Measurements from ENCODE around the gene DBNL. TPM values are rescaled to one million over a fixed set of nuclear protein-coding genes. Genes with fewer than 3 reads are reported as not detected.

The DBNL gene
- total RNA-seq, 2 donors from 2014 or later, result 31.4 to 66.2 TPM

DNA sequence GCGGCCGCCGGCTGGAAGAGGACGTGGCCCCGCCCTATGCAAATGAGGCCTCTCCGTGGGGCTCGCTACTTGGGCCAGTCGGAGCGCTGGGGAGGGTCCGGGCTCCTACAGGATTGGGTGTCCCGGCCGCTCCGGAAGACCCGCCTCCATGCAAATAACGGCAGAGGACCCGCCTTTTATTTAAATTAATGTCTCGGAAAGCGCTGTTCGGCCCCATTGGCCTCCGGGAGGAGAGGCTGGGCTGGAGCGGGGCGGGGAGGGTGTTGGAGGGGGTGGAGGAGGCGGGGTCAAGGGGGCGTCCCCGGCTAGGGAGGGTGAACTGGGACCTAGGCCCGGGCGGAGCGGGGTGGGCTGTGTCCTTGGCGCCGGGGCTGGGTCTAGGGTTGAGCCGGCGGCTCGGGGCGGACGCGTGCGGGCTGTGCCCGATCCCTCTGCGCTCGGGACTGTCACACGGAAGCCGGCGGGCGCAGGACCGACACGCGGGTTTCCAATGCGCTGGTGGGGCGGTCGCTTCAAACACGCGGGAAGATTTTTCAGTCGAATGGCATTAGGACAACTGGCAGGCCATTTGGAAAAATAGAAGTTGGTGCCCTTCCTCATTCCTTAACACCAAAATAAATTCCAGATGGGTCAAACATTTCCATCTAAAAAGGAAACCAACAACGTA lies 38.2 kb downstream of the DBNL start:
- peak overlapping the region; percentile 62 to 82 for H3K4me3 ChIP-seq
- peaks cover 29% of the 10 kb centered on the region for H3K36me3 ChIP-seq
- peaks cover 0 to 45% of the 10 kb centered on the region in 2 donors for H3K4me1 ChIP-seq
- no peaks in the 10 kb centered on the region for H3K27me3 ChIP-seq
- DNase-seq (ENCODE audit: low spot score), result peak; percentile 99
- no peaks in the 10 kb centered on the region for H3K9me3 ChIP-seq
- no peak for TF ChIP-seq CTCF (IDR thresholded peaks at IDR 0.05)
- peak overlapping the region; percentile 92 to 93 for H3K27ac ChIP-seq

GRCh38 chr7:44083796-44084195 lies 39.3 kb downstream of the DBNL start:
- DNase-seq (ENCODE audit: low spot score), result no peak
- Histone ChIP-seq H3K9me3 (no peaks in the 10 kb centered on the region), H3K27me3 (no peaks in the 10 kb centered on the region), H3K4me1 (peaks cover 0 to 48% of the 10 kb centered on the region in 2 donors), H3K4me3 (no peak overlapping the region), H3K27ac (peak overlapping the region; percentile 92 to 93), H3K36me3 (peaks cover 18% of the 10 kb centered on the region)
- TF ChIP-seq CTCF (IDR thresholded peaks at IDR 0.05), result no peak

DNA sequence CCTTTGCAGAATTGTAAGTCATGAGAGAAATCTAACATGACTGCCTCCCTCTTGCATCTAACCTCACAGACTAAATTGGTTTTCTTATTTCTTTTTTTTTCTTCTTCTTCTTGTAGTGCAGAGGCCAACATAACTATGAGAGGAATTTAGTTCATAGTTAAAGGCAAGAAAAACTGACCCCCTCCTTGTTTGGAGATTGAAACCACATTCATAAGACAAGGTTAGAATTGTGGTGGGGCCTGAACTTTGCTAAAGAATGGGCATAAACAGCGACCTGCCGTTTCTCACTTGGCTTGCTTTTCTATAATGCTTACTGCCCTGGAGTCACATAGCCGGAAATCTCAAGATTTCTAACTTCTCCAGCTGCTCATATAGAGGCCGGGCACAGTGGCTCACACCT lies 40.2 kb downstream of the DBNL start:
- no peak for TF ChIP-seq CTCF (IDR thresholded peaks at IDR 0.05)
- H3K27ac ChIP-seq, result no peak overlapping the region
- DNase-seq (ENCODE audit: low spot score), result no peak
- H3K36me3 ChIP-seq, result peaks cover 9% of the 10 kb centered on the region
- H3K4me1 ChIP-seq, result peaks cover 0 to 39% of the 10 kb centered on the region in 2 donors
- no peaks in the 10 kb centered on the region for H3K9me3 ChIP-seq
- H3K27me3 ChIP-seq, result no peaks in the 10 kb centered on the region
- no peak overlapping the region for H3K4me3 ChIP-seq

- H3K4me3 ChIP-seq, result no peak overlapping the region
- DNase-seq (ENCODE audit: low spot score), result no peak
- peaks cover 0 to 36% of the 10 kb centered on the region in 2 donors for H3K4me1 ChIP-seq
- H3K27me3 ChIP-seq, result no peaks in the 10 kb centered on the region
- H3K27ac ChIP-seq, result peak overlapping the region in 1 of 2 donors; percentile 3
- no peaks in the 10 kb centered on the region for H3K9me3 ChIP-seq
- TF ChIP-seq CTCF (IDR thresholded peaks at IDR 0.05), result no peak
- peaks cover under 1% of the 10 kb centered on the region for H3K36me3 ChIP-seq
Observed at GRCh38 chr7:44085546-44085945, 41.0 kb downstream of the DBNL start.

DNA sequence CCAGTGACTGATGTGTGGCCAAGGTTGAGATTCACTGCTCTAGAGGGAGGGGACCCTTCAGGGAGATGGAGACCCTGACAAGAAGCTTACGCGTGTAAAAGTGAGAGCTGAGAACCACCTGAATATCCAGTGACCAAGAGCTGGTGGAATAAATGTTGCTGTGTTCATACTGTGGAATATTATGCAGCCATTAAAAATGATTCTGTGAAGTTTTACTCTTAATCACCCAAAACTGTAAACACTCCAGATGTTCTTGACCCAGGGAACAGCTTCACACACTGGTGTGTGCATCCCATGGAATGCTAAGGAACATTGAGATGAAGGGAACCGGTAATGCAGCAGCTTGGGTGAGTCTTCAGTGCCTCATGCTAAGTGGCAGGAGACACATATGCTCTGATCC lies 42.1 kb downstream of the DBNL start:
- TF ChIP-seq CTCF (IDR thresholded peaks at IDR 0.05), result no peak
- DNase-seq (ENCODE audit: low spot score), result no peak
- Histone ChIP-seq H3K27me3 (no peaks in the 10 kb centered on the region), H3K27ac (peak overlapping the region; percentile 73 to 83), H3K4me1 (peaks cover 0 to 25% of the 10 kb centered on the region in 2 donors), H3K9me3 (no peaks in the 10 kb centered on the region), H3K36me3 (no peaks in the 10 kb centered on the region), H3K4me3 (no peak overlapping the region)

Data from right atrium auricular region (tissue), 2 donors.